SKM-1 (cell line): ENCODE measurements around the gene ARHGEF35.
"Not testable (repeated sequence)": the region's sequence is repeated elsewhere in the genome, so short reads cannot be mapped to it uniquely, and the experiment has no call there.

Source experiments
- DNase-seq: peaks from one replicate; lab custom pipeline; 2025; ENCODE audit not compliant: unreplicated experiment; lab: John Stamatoyannopoulos, UW

Gene ARHGEF35

DNA sequence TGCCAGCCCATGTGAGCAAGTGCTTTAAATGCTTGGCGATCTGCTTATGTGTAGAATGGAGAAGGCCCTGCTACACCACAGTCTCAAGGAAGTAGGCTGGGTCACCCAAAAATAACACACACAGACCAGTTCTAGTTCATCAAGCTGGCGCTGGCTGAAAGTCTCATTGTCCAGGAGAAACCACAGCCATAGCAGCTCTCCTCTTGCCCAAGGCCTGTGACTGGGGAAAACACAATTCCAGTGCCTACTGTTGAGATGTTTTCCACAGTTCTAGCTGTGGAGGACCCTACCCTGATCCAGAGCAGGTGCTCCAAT is 16.5 kb downstream of the ARHGEF35 start:
- DNase-seq, result not testable (repeated sequence)

GRCh38 chr7:144178380-144179164 is 17.1 kb downstream of the ARHGEF35 start:
- not testable (repeated sequence) for DNase-seq

DNA sequence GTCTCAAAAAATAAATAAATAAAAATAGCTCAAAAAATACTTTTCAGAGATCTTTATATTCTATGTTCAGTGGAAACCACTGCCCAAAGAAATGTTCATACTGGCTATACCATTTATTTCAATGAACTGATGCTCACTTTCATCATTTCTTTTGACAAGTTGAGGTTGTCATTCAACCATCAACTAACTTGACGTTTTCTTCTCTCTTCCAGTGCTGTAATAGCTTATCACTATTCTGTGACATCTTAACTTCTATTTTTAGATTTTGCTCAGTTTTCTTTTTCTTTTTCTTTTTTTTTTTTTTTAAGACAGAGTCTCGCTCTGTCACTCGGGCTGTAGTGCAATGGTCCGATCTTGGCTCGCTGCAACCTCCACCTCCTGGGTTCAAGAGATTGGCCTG is 21.0 kb downstream of the ARHGEF35 start:
- no peak for DNase-seq

DNA sequence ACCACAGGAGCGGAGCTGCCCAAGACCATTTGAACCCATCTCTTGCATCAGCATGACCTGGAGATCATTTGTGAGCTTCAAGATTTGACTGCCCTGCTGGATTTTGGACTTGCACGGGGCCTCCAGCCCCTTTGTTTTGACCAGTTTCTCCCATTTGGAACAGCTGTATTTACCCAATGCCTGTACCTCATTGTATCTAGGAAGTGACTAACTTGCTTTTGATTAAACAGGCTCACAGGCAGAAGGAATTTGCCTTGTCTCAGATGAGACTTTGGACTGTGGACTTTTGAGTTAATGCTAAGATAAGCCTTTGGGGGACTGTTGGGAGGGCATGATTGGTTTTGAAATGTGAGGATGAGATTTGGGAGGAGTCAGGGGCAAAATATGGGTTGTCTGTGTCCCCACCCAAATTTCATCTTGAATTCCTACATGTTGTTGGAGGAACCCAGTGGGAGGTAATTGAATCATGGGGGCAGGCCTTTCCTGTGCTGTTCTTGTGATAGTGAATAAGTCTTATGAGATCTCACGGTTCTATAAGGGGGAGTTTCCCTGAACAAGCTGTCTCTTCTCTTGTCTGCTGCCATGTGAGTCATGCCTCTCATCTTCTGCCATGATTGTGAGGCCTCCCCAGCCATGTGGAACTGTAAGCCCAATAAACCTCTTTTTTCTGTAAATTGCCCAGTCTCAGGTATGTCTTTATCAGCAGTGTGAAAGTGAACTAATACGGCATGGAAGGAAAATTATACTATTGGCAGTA is 23.9 kb downstream of the ARHGEF35 start:
- DNase-seq, result not testable (repeated sequence)

DNA sequence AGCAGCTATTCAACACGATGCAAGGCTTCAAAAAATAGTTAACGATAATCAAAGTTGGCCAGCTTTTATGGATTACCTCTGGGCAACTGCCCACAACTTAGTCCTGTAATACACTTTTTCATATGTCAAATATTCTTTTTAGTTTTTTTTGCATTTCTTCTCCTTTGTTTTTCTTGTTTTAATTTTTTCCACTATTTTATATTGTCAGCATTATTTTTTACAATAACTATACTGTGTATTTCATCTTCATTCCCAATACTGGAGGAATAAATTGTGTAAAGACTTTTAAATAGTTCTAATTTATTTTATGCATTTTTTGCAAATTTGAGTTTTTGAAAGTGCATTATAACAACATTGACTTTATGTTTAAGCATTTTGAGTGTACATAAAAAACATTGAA is 30.8 kb downstream of the ARHGEF35 start:
- DNase-seq, result no peak

GRCh38 chr7:144158861-144159260 is 36.8 kb downstream of the ARHGEF35 start:
- DNase-seq, result no peak

- no peak for DNase-seq
These were observed 47.3 kb downstream of the ARHGEF35 start for GRCh38 chr7:144148224-144148827.

- no peak for DNase-seq
These were observed 51.2 kb downstream of the ARHGEF35 start for GRCh38 chr7:144144426-144144825.

DNA sequence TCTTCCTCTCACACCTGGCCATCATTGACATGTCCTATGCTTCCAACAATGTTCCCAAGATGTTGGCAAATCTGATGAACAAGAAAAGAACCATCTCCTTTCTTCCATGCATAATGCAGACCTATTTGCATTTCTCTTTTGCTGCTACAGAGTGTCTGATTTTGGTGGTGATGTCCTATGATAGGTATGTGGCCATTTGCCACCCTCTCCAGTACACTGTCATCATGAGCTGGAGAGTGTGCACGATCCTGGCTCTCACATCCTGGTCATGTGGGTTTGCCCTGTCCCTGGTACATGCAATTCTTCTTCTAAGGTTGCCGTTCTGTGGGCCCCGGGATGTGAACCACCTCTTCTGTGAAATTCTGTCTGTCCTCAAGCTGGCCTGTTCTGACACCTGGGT is 53.4 kb downstream of the ARHGEF35 start:
- no peak for DNase-seq

- DNase-seq, result no peak
These were observed 58.1 kb downstream of the ARHGEF35 start for GRCh38 chr7:144137501-144137900.
